Measurements from ENCODE around the gene ZCCHC14.

ZCCHC14 gene

GRCh38 chr16:87534030-87534653, 41.3 kb upstream of the ZCCHC14 start:
- TF ChIP-seq CTCF (IDR thresholded peaks at IDR 0.05; ENCODE audit: insufficient read depth, low read depth, low read length, missing control alignments), result no peak
- no peak overlapping the region for H3K4me3 ChIP-seq (ENCODE audit: low read depth, low read length)
- DNase-seq (ENCODE audit: low read depth), result no peak

GRCh38 chr16:87533061-87533460, 40.2 kb upstream of the ZCCHC14 start:
- H3K4me3 ChIP-seq (ENCODE audit: low read depth, low read length), result no peak overlapping the region
- no peak for DNase-seq (ENCODE audit: low read depth)
- TF ChIP-seq CTCF (IDR thresholded peaks at IDR 0.05; ENCODE audit: insufficient read depth, low read depth, low read length, missing control alignments), result no peak

- no peak for DNase-seq (ENCODE audit: low read depth)
- no peak overlapping the region for H3K4me3 ChIP-seq (ENCODE audit: low read depth, low read length)
- TF ChIP-seq CTCF (IDR thresholded peaks at IDR 0.05; ENCODE audit: insufficient read depth, low read depth, low read length, missing control alignments), result no peak
Observed at GRCh38 chr16:87531418-87531817, 38.6 kb upstream of the ZCCHC14 start.

GRCh38 chr16:87528690-87529579, 36.1 kb upstream of the ZCCHC14 start:
- no peak for TF ChIP-seq CTCF (IDR thresholded peaks at IDR 0.05; ENCODE audit: insufficient read depth, low read depth, low read length, missing control alignments)
- no peak overlapping the region for H3K4me3 ChIP-seq (ENCODE audit: low read depth, low read length)
- DNase-seq (ENCODE audit: low read depth), result no peak

- DNase-seq (ENCODE audit: low read depth), result no peak
- no peak overlapping the region for H3K4me3 ChIP-seq (ENCODE audit: low read depth, low read length)
- TF ChIP-seq CTCF (IDR thresholded peaks at IDR 0.05; ENCODE audit: insufficient read depth, low read depth, low read length, missing control alignments), result no peak
Observed at GRCh38 chr16:87527055-87527724, 34.4 kb upstream of the ZCCHC14 start.

- no peak overlapping the region for H3K4me3 ChIP-seq (ENCODE audit: low read depth, low read length)
- no peak for DNase-seq (ENCODE audit: low read depth)
- TF ChIP-seq CTCF (IDR thresholded peaks at IDR 0.05; ENCODE audit: insufficient read depth, low read depth, low read length, missing control alignments), result no peak
Observed at GRCh38 chr16:87526238-87526947, 33.6 kb upstream of the ZCCHC14 start.

Measured in GM12865 (cell line).